Upper lobe of left lung (tissue), 6 donors: Measurements from ENCODE around the gene KLC1. TPM values are rescaled to one million over a fixed set of nuclear protein-coding genes. Genes with fewer than 3 reads are reported as not detected.

Experiments used
- ATAC-seq, 2 donors: fragments of 200-7000 bp; cut with Tn5 transposase; one replicate each; pipeline ENCODE4 v1.9.1; 2022; ENCODE audit warnings: mild to moderate bottlenecking in 2 of 2, moderate library complexity in 2 of 2; ENCODE audit not compliant: low FRiP score in 2 of 2
- DNase-seq, 2 donors: peaks; one replicate each; pipeline ENCODE4 v3.0.0-alpha.2; 2019 to 2020
- H3K27ac ChIP-seq, 4 donors: fragments of 200-600 bp; sonication (generic); one replicate each; pipeline ENCODE4 v1.5.1; 2016 to 2019
- H3K27me3 ChIP-seq, 4 donors: fragments of 200-600 bp; sonication (generic); one replicate each; pipeline ENCODE4 v1.5.1; 2017 to 2019
- H3K36me3 ChIP-seq, 4 donors: fragments of 200-600 bp; sonication (generic); one replicate each; pipeline ENCODE4 v1.5.1; 2016 to 2019
- H3K4me1 ChIP-seq, 4 donors: fragments of 200-600 bp; sonication (generic); one replicate each; pipeline ENCODE4 v1.5.1; 2018 to 2019
- H3K4me3 ChIP-seq, 4 donors: fragments of 200-600 bp; sonication (generic); one replicate each; pipeline ENCODE4 v1.5.1; 2017 to 2019; ENCODE audit warnings: mild to moderate bottlenecking in 2 of 4, moderate library complexity in 1 of 4
- H3K9me3 ChIP-seq, 4 donors: fragments of 200-600 bp; sonication (generic); one replicate each; pipeline ENCODE4 v1.5.1; 2018 to 2019
- CTCF ChIP-seq, 6 experiments: fragments of 450-650 bp in 4 of 6; fragments of 200-600 bp in 2 of 6; sonication (generic) in 2 of 6; IDR thresholded peaks; one replicate each; pipeline ENCODE4 v1.5.1; 2016 to 2019; ENCODE audit warnings: antibody characterized with exemption in 6 of 6
- EP300 ChIP-seq, 4 donors: sonication (generic); formaldehyde crosslinking; IDR thresholded peaks; one replicate each; pipeline ENCODE4 v1.5.1; 2017; ENCODE audit warnings: antibody characterized with exemption in 4 of 4, control low read depth in 2 of 4
- POLR2A ChIP-seq, 4 donors: fragments of 450-650 bp; IDR thresholded peaks; one replicate each; pipeline ENCODE4 v1.5.1; 2016 to 2017; ENCODE audit warnings: antibody characterized with exemption in 4 of 4, mild to moderate bottlenecking in 2 of 4
- POLR2AphosphoS5 ChIP-seq, 2 donors: sonication (generic); formaldehyde crosslinking; IDR thresholded peaks; one replicate each; pipeline ENCODE4 v1.5.1; 2017; ENCODE audit warnings: antibody characterized with exemption in 2 of 2
- WGBS, 2 donors: methylation state at CpG; one replicate each; pipeline ENCODE4 v1.1.5; 2017 to 2018; 5-methylcytosine and 5-hydroxymethylcytosine counted together
- total RNA-seq, 6 donors: library from RNA; depleted of rRNA in 4 of 6; stranded (reverse); fragments of >200 nt in 4 of 6; gene quantifications; one replicate each; pipeline versions ENCODE4 v1.1.0 to v1.2.1, GENCODE V29; 2016 to 2021
- donor health status: DM: no; HTN: no; CAD: no; lungs with moderate emphysema.
- donor health status: DM: no; HTN: yes; CAD: no; lungs with severe emphysema.

Gene KLC1
- total RNA-seq, 6 donors from 2014 or later, result 175 to 614 (median 267) TPM

GRCh38 chr14:103699901-103700752 lies 71.1 kb downstream of the KLC1 start:
- DNase-seq, result no peak
- Histone ChIP-seq H3K4me1 (peaks cover 23 to 60% (median 42%) of the 10 kb centered on the region in 4 donors), H3K9me3 (no peaks in the 10 kb centered on the region), H3K27me3 (no peaks in the 10 kb centered on the region), H3K36me3 (peaks cover 11 to 84% (median 56%) of the 10 kb centered on the region in 4 donors), H3K27ac (peak overlapping the region in 3 of 4 donors; percentile 13 to 19 (median 15)), H3K4me3 (no peak overlapping the region)
- TF ChIP-seq EP300 (IDR thresholded peaks at IDR 0.05) (no peak), POLR2A (IDR thresholded peaks at IDR 0.05) (no peak), POLR2AphosphoS5 (IDR thresholded peaks at IDR 0.05) (no peak), CTCF (IDR thresholded peaks at IDR 0.05) (no peak)
- ATAC-seq, result no peak
- WGBS, 2 donors, result 83 to 89% methylated on average over 14 to 25 of the region's 25 CpGs

- TF ChIP-seq EP300 (IDR thresholded peaks at IDR 0.05) (no peak), POLR2AphosphoS5 (IDR thresholded peaks at IDR 0.05) (no peak), POLR2A (IDR thresholded peaks at IDR 0.05) (no peak), CTCF (IDR thresholded peaks at IDR 0.05) (no peak)
- no peaks in the 10 kb centered on the region for H3K27me3 ChIP-seq
- H3K4me1 ChIP-seq, result peaks cover 31 to 61% (median 46%) of the 10 kb centered on the region in 4 donors
- H3K36me3 ChIP-seq, result peaks cover 11 to 79% (median 56%) of the 10 kb centered on the region in 4 donors
- no peak for ATAC-seq
- H3K4me3 ChIP-seq, result no peak overlapping the region
- H3K9me3 ChIP-seq, result no peaks in the 10 kb centered on the region
- H3K27ac ChIP-seq, result no peak overlapping the region
- DNase-seq, result peak in 1 of 2 donors; percentile 71
- WGBS, 2 donors, result 83 to 94% methylated on average over 6 to 21 of the region's 21 CpGs
Observed at GRCh38 chr14:103700753-103701490, 71.9 kb downstream of the KLC1 start.

GRCh38 chr14:103702095-103702494 lies 73.1 kb downstream of the KLC1 start:
- WGBS, 2 donors, result 90 to 93% methylated on average over 3 to 5 of the region's 5 CpGs

More at GRCh38 chr14:103702095-103702494, 73.1 kb downstream of the KLC1 start:
- DNase-seq, result no peak
- H3K27ac ChIP-seq, result no peak overlapping the region
- H3K4me1 ChIP-seq, result peaks cover 23 to 59% (median 37%) of the 10 kb centered on the region in 4 donors
- ATAC-seq, result no peak
- TF ChIP-seq EP300 (IDR thresholded peaks at IDR 0.05) (no peak), POLR2A (IDR thresholded peaks at IDR 0.05) (no peak), CTCF (IDR thresholded peaks at IDR 0.05) (no peak), POLR2AphosphoS5 (IDR thresholded peaks at IDR 0.05) (no peak)
- H3K36me3 ChIP-seq, result peaks cover 11 to 88% (median 59%) of the 10 kb centered on the region in 4 donors
- H3K27me3 ChIP-seq, result no peaks in the 10 kb centered on the region
- H3K9me3 ChIP-seq, result no peaks in the 10 kb centered on the region
- no peak overlapping the region for H3K4me3 ChIP-seq
